ENCODE measurements around the gene C10orf67. TPM values are rescaled to one million over a fixed set of nuclear protein-coding genes. Genes with fewer than 3 reads are reported as not detected.

C10orf67 gene
- total and polyA plus RNA-seq, 5 donors from 2014 or later = 0.31 to 0.74 (median 0.48) TPM; not detected in 1

DNA sequence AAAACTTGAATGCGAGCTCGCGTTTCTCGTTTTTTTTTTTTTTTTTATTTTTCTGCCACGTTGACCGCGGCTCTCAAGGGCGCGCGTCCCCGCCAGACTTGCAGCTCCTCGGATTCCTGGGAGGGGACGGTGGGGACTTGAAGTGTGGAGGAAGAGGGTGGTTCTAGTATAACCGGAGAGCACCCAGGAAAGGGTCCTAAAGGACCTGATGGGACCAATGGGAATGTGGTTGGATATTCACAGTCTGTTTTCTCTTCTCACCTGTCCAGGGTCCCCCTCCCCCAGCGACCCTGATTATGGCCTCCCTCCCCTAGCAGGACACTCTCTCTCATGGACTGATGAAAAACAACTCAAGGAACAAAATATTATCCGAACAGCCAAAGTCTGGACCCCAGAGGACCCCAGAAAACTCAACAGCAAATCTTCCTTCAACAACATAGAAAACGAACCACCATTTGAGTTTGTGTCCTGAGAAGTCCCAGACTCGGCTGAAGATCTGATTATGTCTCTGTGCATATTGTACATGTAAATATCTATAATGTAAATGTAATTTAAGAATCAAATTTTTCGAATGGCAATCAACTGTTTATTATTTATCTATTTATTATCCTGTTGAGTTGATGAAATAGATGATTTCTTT is 151.0 kb downstream of the C10orf67 start:
- Mint-ChIP-seq H3K27ac (no peak overlapping the region), H3K36me3 (no peaks in the 10 kb centered on the region), H3K27me3 (peaks cover 75% of the 10 kb centered on the region), H3K4me3 (peak overlapping the region in 1 of 4 donors; percentile 70), H3K9me3 (peaks cover 0 to 5% (median 0%) of the 10 kb centered on the region in 7 donors), H3K4me1 (peaks cover 0 to 21% (median 9%) of the 10 kb centered on the region in 4 donors)
- Histone ChIP-seq H3K9me3 (ENCODE audit: control insufficient read depth in 2 of 2, low read length in 2 of 2) (no peaks in the 10 kb centered on the region), H3K36me3 (ENCODE audit: control insufficient read depth, insufficient read depth, low read length) (no peaks in the 10 kb centered on the region), H3K4me1 (ENCODE audit: control insufficient read depth, insufficient read depth, low read length, poor library complexity, severe bottlenecking) (no peaks in the 10 kb centered on the region), H3K4me3 (ENCODE audit: low read depth, low read length) (no peak overlapping the region), H3K27ac (ENCODE audit: insufficient read depth, low read length, poor library complexity, severe bottlenecking) (no peak overlapping the region), H3K27me3 (ENCODE audit: control insufficient read depth, insufficient read depth, low read length) (peaks cover 20% of the 10 kb centered on the region)
- DNase-seq (no peak), ATAC-seq (ENCODE audit: low read depth in 2 of 2) (no peak)

GRCh38 chr10:23192712-23193434 is 151.7 kb downstream of the C10orf67 start:
- H3K27ac ChIP-seq (ENCODE audit: insufficient read depth, low read length, poor library complexity, severe bottlenecking) = no peak overlapping the region

GRCh38 chr10:23191764-23192711 is 152.6 kb downstream of the C10orf67 start, which contains the start of gene PTF1A:
Gene PTF1A, plus strand, starts transcription at chr10:23192312. Its CDS starts 219 bp downstream, at chr10:23192531.
- Histone ChIP-seq H3K4me3 (ENCODE audit: low read depth, low read length) (no peak within 1 kb of the TSS), H3K4me1 (ENCODE audit: control insufficient read depth, insufficient read depth, low read length, poor library complexity, severe bottlenecking) (no peaks in the 10 kb centered on the region), H3K9me3 (ENCODE audit: control insufficient read depth in 2 of 2, low read length in 2 of 2) (no peaks in the 10 kb centered on the region), H3K36me3 (ENCODE audit: control insufficient read depth, insufficient read depth, low read length) (no peaks in the 10 kb centered on the region), H3K27ac (ENCODE audit: insufficient read depth, low read length, poor library complexity, severe bottlenecking) (no peak within 1 kb of the TSS), H3K27me3 (ENCODE audit: control insufficient read depth, insufficient read depth, low read length) (peaks cover 15% of the 10 kb centered on the region)
- H3K4me3 Mint-ChIP-seq = no peak within 1 kb of the TSS
- no peak within 1 kb of the TSS for H3K27ac Mint-ChIP-seq
- peaks cover 0 to 16% (median 6%) of the 10 kb centered on the region in 4 donors for H3K4me1 Mint-ChIP-seq
- DNase-seq = no peak
- H3K9me3 Mint-ChIP-seq = peaks cover 0 to 5% (median 0%) of the 10 kb centered on the region in 7 donors
- no peak for ATAC-seq (ENCODE audit: low read depth in 2 of 2)
- H3K36me3 Mint-ChIP-seq = no peaks in the 10 kb centered on the region
- peaks cover 73% of the 10 kb centered on the region for H3K27me3 Mint-ChIP-seq

More at GRCh38 chr10:23192712-23193434, 151.7 kb downstream of the C10orf67 start:
- Histone ChIP-seq H3K4me1 (ENCODE audit: control insufficient read depth, insufficient read depth, low read length, poor library complexity, severe bottlenecking) (no peaks in the 10 kb centered on the region), H3K27me3 (ENCODE audit: control insufficient read depth, insufficient read depth, low read length) (peaks cover 18% of the 10 kb centered on the region), H3K36me3 (ENCODE audit: control insufficient read depth, insufficient read depth, low read length) (no peaks in the 10 kb centered on the region), H3K4me3 (ENCODE audit: low read depth, low read length) (no peak overlapping the region), H3K9me3 (ENCODE audit: control insufficient read depth in 2 of 2, low read length in 2 of 2) (no peaks in the 10 kb centered on the region)
- Mint-ChIP-seq H3K27ac (no peak overlapping the region), H3K9me3 (peaks cover 0 to 5% (median 0%) of the 10 kb centered on the region in 7 donors), H3K4me3 (no peak overlapping the region), H3K27me3 (peaks cover 73% of the 10 kb centered on the region), H3K4me1 (peaks cover 0 to 16% (median 6%) of the 10 kb centered on the region in 4 donors), H3K36me3 (no peaks in the 10 kb centered on the region)
- DNase-seq (no peak), ATAC-seq (ENCODE audit: low read depth in 2 of 2) (no peak)

GRCh38 chr10:23190872-23191763 is 153.5 kb downstream of the C10orf67 start:
- Histone ChIP-seq H3K27ac (ENCODE audit: insufficient read depth, low read length, poor library complexity, severe bottlenecking) (no peak overlapping the region), H3K9me3 (ENCODE audit: control insufficient read depth in 2 of 2, low read length in 2 of 2) (no peaks in the 10 kb centered on the region), H3K36me3 (ENCODE audit: control insufficient read depth, insufficient read depth, low read length) (no peaks in the 10 kb centered on the region), H3K4me3 (ENCODE audit: low read depth, low read length) (no peak overlapping the region), H3K4me1 (ENCODE audit: control insufficient read depth, insufficient read depth, low read length, poor library complexity, severe bottlenecking) (no peaks in the 10 kb centered on the region), H3K27me3 (ENCODE audit: control insufficient read depth, insufficient read depth, low read length) (peaks cover 20% of the 10 kb centered on the region)
- no peak overlapping the region for H3K27ac Mint-ChIP-seq
- H3K27me3 Mint-ChIP-seq = peaks cover 70% of the 10 kb centered on the region
- no peaks in the 10 kb centered on the region for H3K36me3 Mint-ChIP-seq
- H3K4me1 Mint-ChIP-seq = peaks cover 0 to 16% (median 6%) of the 10 kb centered on the region in 4 donors
- ATAC-seq (ENCODE audit: low read depth in 2 of 2) (no peak), DNase-seq (no peak)
- no peak overlapping the region for H3K4me3 Mint-ChIP-seq
- H3K9me3 Mint-ChIP-seq = peaks cover 0 to 5% (median 0%) of the 10 kb centered on the region in 7 donors

GRCh38 chr10:23189024-23189423 is 155.6 kb downstream of the C10orf67 start:
- Histone ChIP-seq H3K27ac (ENCODE audit: insufficient read depth, low read length, poor library complexity, severe bottlenecking) (no peak overlapping the region), H3K4me3 (ENCODE audit: low read depth, low read length) (no peak overlapping the region), H3K4me1 (ENCODE audit: control insufficient read depth, insufficient read depth, low read length, poor library complexity, severe bottlenecking) (no peaks in the 10 kb centered on the region), H3K9me3 (ENCODE audit: control insufficient read depth in 2 of 2, low read length in 2 of 2) (no peaks in the 10 kb centered on the region), H3K36me3 (ENCODE audit: control insufficient read depth, insufficient read depth, low read length) (no peaks in the 10 kb centered on the region), H3K27me3 (ENCODE audit: control insufficient read depth, insufficient read depth, low read length) (peaks cover 8% of the 10 kb centered on the region)
- peaks cover 0 to 11% (median 4%) of the 10 kb centered on the region in 4 donors for H3K4me1 Mint-ChIP-seq
- no peaks in the 10 kb centered on the region for H3K36me3 Mint-ChIP-seq
- peaks cover 57% of the 10 kb centered on the region for H3K27me3 Mint-ChIP-seq
- H3K9me3 Mint-ChIP-seq = peaks cover 0 to 5% (median 0%) of the 10 kb centered on the region in 7 donors
- no peak overlapping the region for H3K4me3 Mint-ChIP-seq
- DNase-seq = no peak
- no peak for ATAC-seq (ENCODE audit: low read depth in 2 of 2)
- no peak overlapping the region for H3K27ac Mint-ChIP-seq

- H3K27ac Mint-ChIP-seq = no peak overlapping the region
- no peak overlapping the region for H3K4me3 Mint-ChIP-seq
- no peaks in the 10 kb centered on the region for H3K9me3 ChIP-seq (ENCODE audit: control insufficient read depth in 2 of 2, low read length in 2 of 2)
- no peak for ATAC-seq (ENCODE audit: low read depth in 2 of 2)
- no peaks in the 10 kb centered on the region for H3K36me3 Mint-ChIP-seq
- peaks cover 0 to 11% (median 2%) of the 10 kb centered on the region in 4 donors for H3K4me1 Mint-ChIP-seq
- no peak overlapping the region for H3K27ac ChIP-seq (ENCODE audit: insufficient read depth, low read length, poor library complexity, severe bottlenecking)
- no peaks in the 10 kb centered on the region for H3K4me1 ChIP-seq (ENCODE audit: control insufficient read depth, insufficient read depth, low read length, poor library complexity, severe bottlenecking)
- H3K27me3 ChIP-seq (ENCODE audit: control insufficient read depth, insufficient read depth, low read length) = peaks cover 10% of the 10 kb centered on the region
- no peaks in the 10 kb centered on the region for H3K36me3 ChIP-seq (ENCODE audit: control insufficient read depth, insufficient read depth, low read length)
- H3K4me3 ChIP-seq (ENCODE audit: low read depth, low read length) = no peak overlapping the region
- DNase-seq = no peak
- peaks cover 53% of the 10 kb centered on the region for H3K27me3 Mint-ChIP-seq
- peaks cover 0 to 5% (median 0%) of the 10 kb centered on the region in 7 donors for H3K9me3 Mint-ChIP-seq
Measured at GRCh38 chr10:23187155-23187554, 157.4 kb downstream of the C10orf67 start.

Data from CD4-positive, CD25-positive, alpha-beta regulatory T cell (primary cell).